ENCODE measurements around the gene LIN28B.

Gene LIN28B

GRCh38 chr6:105121981-105122380, 165.1 kb downstream of the LIN28B start:
- no peak overlapping the region for H3K4me3 ChIP-seq (ENCODE audit: low read depth, low read length)
- TF ChIP-seq CTCF (IDR thresholded peaks at IDR 0.05; ENCODE audit: borderline replicate concordance, insufficient read depth, low read depth, low read length): no peak

GRCh38 chr6:105122717-105123116, 165.8 kb downstream of the LIN28B start:
- no peak overlapping the region for H3K4me3 ChIP-seq (ENCODE audit: low read depth, low read length)
- no peak for TF ChIP-seq CTCF (IDR thresholded peaks at IDR 0.05; ENCODE audit: borderline replicate concordance, insufficient read depth, low read depth, low read length)
